SU-DHL-6 (cell line): ENCODE data around the gene RASGRP1.

ENCODE experiments used
- H2AFZ ChIP-seq: fragments of 200-600 bp; sonication (generic); 2 replicates; pipeline ENCODE4 v1.6.1; 2014; ENCODE audit warnings: low read depth, mild to moderate bottlenecking, moderate library complexity, mixed read lengths, antibody characterized with exemption, low read length; ENCODE audit not compliant: severe bottlenecking
- H3F3A ChIP-seq: fragments of 200-600 bp; shearing (Covaris generic); 2 replicates; pipeline ENCODE4 v1.6.0; 2016; ENCODE audit warnings: antibody characterized with exemption, mild to moderate bottlenecking; ENCODE audit not compliant: insufficient read depth
- H3K27ac ChIP-seq: fragments of 200-600 bp; sonication (generic); 2 replicates; pipeline ENCODE4 v1.5.1; 2016; ENCODE audit warnings: low read depth, mild to moderate bottlenecking, low read length, moderate library complexity, mixed read lengths
- H3K27me3 ChIP-seq: fragments of 200-600 bp; sonication (generic), shearing (Covaris generic); 2 replicates; pipeline ENCODE4 v1.6.0; 2014; ENCODE audit warnings: mild to moderate bottlenecking, low read length
- H3K36me3 ChIP-seq: fragments of 200-600 bp; sonication (generic); 2 replicates; pipeline ENCODE4 v1.6.1; 2014; ENCODE audit warnings: mild to moderate bottlenecking, low read length, mixed read lengths
- H3K4me2 ChIP-seq: fragments of 300-600, 200-600 bp; shearing (Covaris generic), sonication (generic); 2 replicates; pipeline ENCODE4 v1.6.0; 2014; ENCODE audit warnings: low read length, low read depth, mild to moderate bottlenecking; ENCODE audit not compliant: poor library complexity, severe bottlenecking
- H3K4me3 ChIP-seq: fragments of 200-600 bp; sonication (generic); 2 replicates; pipeline ENCODE4 v1.5.1; 2014; ENCODE audit warnings: antibody characterized with exemption, low read length, mild to moderate bottlenecking, mixed read lengths; ENCODE audit not compliant: insufficient read depth, poor library complexity, severe bottlenecking
- H3K79me2 ChIP-seq: fragments of 200-600 bp; sonication (generic); 2 replicates; pipeline ENCODE4 v1.6.1; 2014; ENCODE audit warnings: mild to moderate bottlenecking, low read length, moderate library complexity; ENCODE audit not compliant: insufficient read depth
- H3K9ac ChIP-seq: fragments of 200-600 bp; sonication (generic); 2 replicates; pipeline ENCODE4 v1.7.0; 2014; ENCODE audit warnings: mild to moderate bottlenecking, low read length
- H3K9me2 ChIP-seq: fragments of 200-600 bp; sonication (generic); replicated peaks from 2 replicates; pipeline ENCODE4 v1.6.1; 2014; ENCODE audit warnings: low read length; ENCODE audit not compliant: insufficient read depth
- H3K9me3 ChIP-seq: fragments of 200-600 bp; sonication (generic); 2 replicates; pipeline ENCODE4 v1.6.1; 2014; ENCODE audit warnings: low read length, mixed read lengths; ENCODE audit not compliant: insufficient read depth
- H4K20me1 ChIP-seq: fragments of 200-600 bp; sonication (generic); 2 replicates; pipeline ENCODE4 v1.6.1; 2014; ENCODE audit warnings: low read depth, mild to moderate bottlenecking, antibody characterized with exemption, low read length, moderate library complexity, mixed read lengths
- CTCF ChIP-seq: fragments of 200-600 bp; sonication (generic); IDR thresholded peaks from one replicate; pipeline ENCODE4 v1.5.1; 2017; ENCODE audit warnings: antibody characterized with exemption, mild to moderate bottlenecking, low read length, moderate library complexity; ENCODE audit not compliant: insufficient read depth, poor library complexity, severe bottlenecking
- EZH2phosphoT487 ChIP-seq: fragments of 200-600 bp; sonication (generic), shearing (Covaris generic); conservative IDR thresholded peaks from 2 replicates; pipeline ENCODE4 v1.6.1; 2018; ENCODE audit warnings: mild to moderate bottlenecking, antibody characterized with exemption, low read length, moderate library complexity, mixed read lengths

The RASGRP1 gene

GRCh38 chr15:38461066-38461833 is 103.4 kb downstream of the RASGRP1 start:
- no peak overlapping the region for H3K4me2 ChIP-seq

GRCh38 chr15:38460543-38460942 is 104.1 kb downstream of the RASGRP1 start:
- Histone ChIP-seq H3F3A (0 out of 2 replicates have a peak, but pooled peaks cover 6% of the 10 kb centered on the region), H3K9me2 (no peaks in the 10 kb centered on the region), H3K36me3 (no peaks in the 10 kb centered on the region; the same call in 1 of the 2 replicates), H4K20me1 (peaks cover 9% of the 10 kb centered on the region), H3K4me3 (no peak overlapping the region), H2AFZ (no peak overlapping the region), H3K9me3 (no peaks in the 10 kb centered on the region), H3K27ac (no peak overlapping the region), H3K79me2 (peaks cover 91% of the 10 kb centered on the region), H3K27me3 (no peaks in the 10 kb centered on the region), H3K9ac (no peak overlapping the region), H3K4me2 (no peak overlapping the region)
- no peak for TF ChIP-seq CTCF
- no peak for TF ChIP-seq EZH2phosphoT487

More at GRCh38 chr15:38461066-38461833, 103.4 kb downstream of the RASGRP1 start:
- Histone ChIP-seq H3K27me3 (no peaks in the 10 kb centered on the region), H2AFZ (no peak overlapping the region), H3K36me3 (no peaks in the 10 kb centered on the region; the same call in 1 of the 2 replicates), H3K9me2 (no peaks in the 10 kb centered on the region), H3K4me3 (no peak overlapping the region), H3K79me2 (peaks cover 83% of the 10 kb centered on the region), H3K27ac (no peak overlapping the region), H4K20me1 (peaks cover 9% of the 10 kb centered on the region), H3K9me3 (no peaks in the 10 kb centered on the region), H3K9ac (no peak overlapping the region), H3F3A (0 out of 2 replicates have a peak, but pooled peaks cover 6% of the 10 kb centered on the region)
- TF ChIP-seq CTCF (no peak), EZH2phosphoT487 (no peak)

GRCh38 chr15:38459480-38459879 is 105.1 kb downstream of the RASGRP1 start:
- no peak overlapping the region for H3K4me3 ChIP-seq
- no peak overlapping the region for H3K4me2 ChIP-seq
- H3K36me3 ChIP-seq = no peaks in the 10 kb centered on the region
- no peaks in the 10 kb centered on the region for H3F3A ChIP-seq
- H3K27ac ChIP-seq = no peak overlapping the region
- H4K20me1 ChIP-seq = peaks cover 14% of the 10 kb centered on the region; the same call in 1 of the 2 replicates
- H2AFZ ChIP-seq = no peak overlapping the region
- no peaks in the 10 kb centered on the region for H3K9me2 ChIP-seq
- no peak overlapping the region for H3K9ac ChIP-seq
- H3K79me2 ChIP-seq = peaks cover 96% of the 10 kb centered on the region
- H3K9me3 ChIP-seq = no peaks in the 10 kb centered on the region
- TF ChIP-seq EZH2phosphoT487 = no peak
- no peak for TF ChIP-seq CTCF
- H3K27me3 ChIP-seq = no peaks in the 10 kb centered on the region
